Thyroid gland (tissue), 4 donors: Measurements from ENCODE around the gene CRACR2B. TPM values are rescaled to one million over a fixed set of nuclear protein-coding genes. Genes with fewer than 3 reads are reported as not detected.

Experiments used
- DNase-seq, 2 donors: peaks; one replicate each; pipeline ENCODE4 v3.0.0-alpha.2; 2019
- H3K27ac ChIP-seq, 3 donors: fragments of 200-600 bp; sonication (generic); 1 replicate in 2 of 3; 2 replicates in 1 of 3; pipeline ENCODE4 v1.5.1; 2016 to 2019; ENCODE audit warnings: mild to moderate bottlenecking in 1 of 3, moderate library complexity in 1 of 3
- H3K27me3 ChIP-seq: fragments of 200-600 bp; sonication (generic); one replicate; pipeline ENCODE4 v1.5.1; 2019
- H3K36me3 ChIP-seq, 2 donors: fragments of 200-600 bp; sonication (generic); one replicate each; pipeline ENCODE4 v1.5.1; 2016 to 2019
- H3K4me1 ChIP-seq, 2 donors: fragments of 200-600 bp; sonication (generic); one replicate each; pipeline ENCODE4 v1.5.1; 2017 to 2019
- H3K4me3 ChIP-seq, 3 donors: fragments of 200-600 bp; sonication (generic); replicated peaks in 1 of 3; 1 replicate in 2 of 3; 2 replicates in 1 of 3; pipeline ENCODE4 v1.5.1; 2016; ENCODE audit warnings: mild to moderate bottlenecking in 1 of 3
- H3K9me3 ChIP-seq: fragments of 200-600 bp; sonication (generic); one replicate; pipeline ENCODE4 v1.5.1; 2017
- CTCF ChIP-seq, 6 experiments: fragments of 200-600 bp in 3 of 6; fragments of 450-650 bp in 3 of 6; sonication (generic) in 3 of 6; IDR thresholded peaks; one replicate each; pipeline ENCODE4 v1.5.1; 2016 to 2019; ENCODE audit warnings: antibody characterized with exemption in 6 of 6, mild to moderate bottlenecking in 2 of 6, inconsistent platforms in 1 of 6, moderate library complexity in 1 of 6
- POLR2A ChIP-seq, 2 donors: fragments of 450-650 bp; IDR thresholded peaks; one replicate each; pipeline ENCODE4 v1.6.1; 2017; ENCODE audit warnings: antibody characterized with exemption in 2 of 2, mild to moderate bottlenecking in 2 of 2, moderate library complexity in 1 of 2
- WGBS, 2 donors: methylation state at CpG; one replicate each; pipeline ENCODE4 v1.1.5; 2017; 5-methylcytosine and 5-hydroxymethylcytosine counted together
- intact Hi-C: fragments of 100-400 bp; cut with DNase I; formaldehyde crosslinking; loops from one replicate; pipeline ENCODE4 v1.15.1; 2023
- total RNA-seq, 4 donors: library from RNA; depleted of rRNA; stranded (reverse); fragments of >200 nt; gene quantifications; one replicate each; pipeline ENCODE4 v1.2.3, GENCODE V29; 2016

The CRACR2B gene
- total RNA-seq, 4 donors from 2014 or later, result 4.1 to 21.2 (median 12.3) TPM

GRCh38 chr11:802693-803466 is 24.8 kb upstream of the CRACR2B start:
- 92 to 95% methylated on average over 10 to 18 of the region's 28 CpGs for WGBS, 2 donors
- no peaks in the 10 kb centered on the region for H3K9me3 ChIP-seq
- H3K36me3 ChIP-seq, result no peaks in the 10 kb centered on the region
- intact Hi-C loops, result no loop called here
- no peak overlapping the region for H3K27ac ChIP-seq
- DNase-seq, result no peak
- no peaks in the 10 kb centered on the region for H3K27me3 ChIP-seq
- H3K4me1 ChIP-seq, result peaks cover 18 to 21% of the 10 kb centered on the region in 2 donors
- TF ChIP-seq CTCF (IDR thresholded peaks at IDR 0.05) (no peak), POLR2A (IDR thresholded peaks at IDR 0.05) (no peak)
- H3K4me3 ChIP-seq, result no peak overlapping the region

- Histone ChIP-seq H3K4me1 (peaks cover 18 to 22% of the 10 kb centered on the region in 2 donors), H3K9me3 (no peaks in the 10 kb centered on the region), H3K27ac (no peak overlapping the region), H3K4me3 (no peak overlapping the region), H3K36me3 (no peaks in the 10 kb centered on the region), H3K27me3 (no peaks in the 10 kb centered on the region)
- intact Hi-C loops, result no loop called here
- WGBS, 2 donors, result 87% methylated on average over 6 of the region's 8 CpGs; no CpG with 5 or more reads in 1 of the 2 donors
- no peak for DNase-seq
- TF ChIP-seq POLR2A (IDR thresholded peaks at IDR 0.05) (no peak), CTCF (IDR thresholded peaks at IDR 0.05) (no peak)
Observed at GRCh38 chr11:803467-803742, 24.3 kb upstream of the CRACR2B start.

GRCh38 chr11:803770-804598 is 23.7 kb upstream of the CRACR2B start:
- Histone ChIP-seq H3K9me3 (no peaks in the 10 kb centered on the region), H3K36me3 (no peaks in the 10 kb centered on the region), H3K27ac (peak overlapping the region in 1 of 3 donors; percentile 85), H3K4me1 (peaks cover 20 to 23% of the 10 kb centered on the region in 2 donors), H3K27me3 (no peaks in the 10 kb centered on the region), H3K4me3 (peak overlapping the region in 2 of 3 donors; percentile 11 to 62)
- WGBS, 2 donors, result 46 to 73% methylated on average over 12 to 25 of the region's 26 CpGs
- TF ChIP-seq CTCF (IDR thresholded peaks at IDR 0.05) (no peak), POLR2A (IDR thresholded peaks at IDR 0.05) (no peak)
- intact Hi-C loops, result no loop called here
- no peak for DNase-seq

- H3K27me3 ChIP-seq, result no peaks in the 10 kb centered on the region
- no peaks in the 10 kb centered on the region for H3K36me3 ChIP-seq
- TF ChIP-seq POLR2A (IDR thresholded peaks at IDR 0.05), result no peak
- TF ChIP-seq CTCF (IDR thresholded peaks at IDR 0.05), result no peak
- intact Hi-C loops, result no loop called here
- DNase-seq, result no peak
- H3K4me3 ChIP-seq, result peak overlapping the region; percentile 11 to 62 (median 23)
- peaks cover 20 to 23% of the 10 kb centered on the region in 2 donors for H3K4me1 ChIP-seq
- H3K27ac ChIP-seq, result peak overlapping the region in 2 of 3 donors; percentile 85 to 87
- 0 to 9% methylated on average over 4 to 18 of the region's 18 CpGs for WGBS, 2 donors
- no peaks in the 10 kb centered on the region for H3K9me3 ChIP-seq
Observed at GRCh38 chr11:804599-804964, 23.1 kb upstream of the CRACR2B start.
